Measurements from ENCODE around the gene TPM2. TPM values are rescaled to one million over a fixed set of nuclear protein-coding genes. Genes with fewer than 3 reads are reported as not detected.
A peak's percentile ranks its signal among the peaks of the same experiment; 100 is the strongest.

TPM2 gene
- total and polyA plus RNA-seq, 10 of the 15 experiments (the other 5 are each of a cell fraction or from before 2014, with no cell fraction given): 0.11 to 9.3 (median 1.1) TPM

DNA sequence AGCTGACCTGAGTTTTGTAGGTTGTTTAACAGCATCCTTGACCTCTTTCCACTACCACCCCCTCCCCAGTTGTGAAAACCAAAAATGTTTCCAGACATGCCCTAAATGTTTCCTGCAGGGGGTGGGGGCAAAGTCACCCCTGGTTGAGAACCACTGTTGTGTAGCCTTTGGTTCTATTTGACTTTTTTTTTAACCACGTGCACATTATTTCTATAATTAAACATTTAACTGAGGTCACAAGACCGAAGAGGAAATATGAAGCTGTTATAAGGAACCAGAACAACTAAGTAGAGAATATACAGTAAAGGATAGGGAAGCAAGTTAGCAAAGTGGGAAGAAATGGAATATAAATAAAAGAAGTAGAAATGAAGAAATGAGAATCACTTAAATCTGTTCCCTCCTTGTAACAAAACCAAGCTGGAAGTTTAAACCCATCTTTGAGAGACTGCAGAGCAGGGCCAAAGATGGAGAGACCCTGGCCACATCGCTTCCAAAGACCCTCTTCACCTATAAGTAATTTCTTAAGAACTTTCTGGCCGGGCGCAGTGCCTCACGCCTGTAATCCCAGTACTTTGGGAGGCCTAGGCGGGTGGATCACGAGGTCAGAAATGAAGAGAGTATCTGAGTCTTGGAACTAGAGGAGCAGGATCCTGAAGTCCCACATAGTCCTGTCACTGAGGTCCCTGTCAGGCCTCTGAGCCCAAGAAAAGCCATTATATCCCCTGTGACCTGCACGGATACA is 53.4 kb downstream of the TPM2 start:
- intact Hi-C loops (cut with micrococcal nuclease; ENCODE audit: unreplicated experiment) (no loop called here), in situ Hi-C loops (cut with MboI) (no loop called here)
- Histone ChIP-seq H3K27me3 (replicated peaks in 1 of 2; ENCODE audit: control insufficient read depth in 2 of 2, insufficient read depth in 2 of 2, low read length in 1 of 2) (no peaks in the 10 kb centered on the region), H3K79me2 (ENCODE audit: control insufficient read depth, insufficient read depth, low read length) (no peaks in the 10 kb centered on the region), H3K27ac (ENCODE audit: control insufficient read depth, insufficient read depth) (no peak overlapping the region), H2AFZ (ENCODE audit: control insufficient read depth, low read depth, low read length) (no peak overlapping the region), H4K20me1 (ENCODE audit: control insufficient read depth, insufficient read depth) (no peaks in the 10 kb centered on the region), H3K4me2 (ENCODE audit: control insufficient read depth, insufficient read depth) (peak overlapping the region; percentile 27; the same call in 1 of the 2 replicates), H3K9ac (ENCODE audit: control insufficient read depth, insufficient read depth, low read length) (no peak overlapping the region), H3K4me1 (ENCODE audit: control insufficient read depth, insufficient read depth, low read length) (peaks cover 25% of the 10 kb centered on the region), H3K4me3 (no peak overlapping the region), H3K36me3 (ENCODE audit: control insufficient read depth in 2 of 2, insufficient read depth in 2 of 2, low read length in 1 of 2) (no peaks in the 10 kb centered on the region), H3K9me3 (replicated peaks; ENCODE audit: control insufficient read depth, insufficient read depth, low read length) (no peaks in the 10 kb centered on the region)
- ChIA-PET POLR2A (interaction anchor here (1.1 to 2.4 kb wide), 3 partner anchors 10 to 31 kb away, joined by 4 to 12 read pairs (median 6); partner anchors contain the start of gene TESK1), CTCF (interaction anchor here (0.9 to 3.3 kb wide), 8 partner anchors 10 to 93 kb away, joined by 3 to 31 read pairs (median 4); partner anchors contain the start of gene ARHGEF39), RAD21 (ENCODE audit: unreplicated experiment) (interaction anchor here (0.7 to 3.1 kb wide), 5 partner anchors 10 to 28 kb away, joined by 3 to 16 read pairs (median 4); no protein-coding TSS in a partner anchor), SMC1A (ENCODE audit: uncharacterized antibody, unreplicated experiment) (interaction anchor here (0.5 to 4.5 kb wide), 5 partner anchors 11 to 22 kb away, joined by 3 to 32 read pairs (median 4); partner anchors contain the start of gene SIT1)
- ATAC-seq: no peak; the same call in 1 of the 3 replicates
- TF ChIP-seq, protein P1, sequence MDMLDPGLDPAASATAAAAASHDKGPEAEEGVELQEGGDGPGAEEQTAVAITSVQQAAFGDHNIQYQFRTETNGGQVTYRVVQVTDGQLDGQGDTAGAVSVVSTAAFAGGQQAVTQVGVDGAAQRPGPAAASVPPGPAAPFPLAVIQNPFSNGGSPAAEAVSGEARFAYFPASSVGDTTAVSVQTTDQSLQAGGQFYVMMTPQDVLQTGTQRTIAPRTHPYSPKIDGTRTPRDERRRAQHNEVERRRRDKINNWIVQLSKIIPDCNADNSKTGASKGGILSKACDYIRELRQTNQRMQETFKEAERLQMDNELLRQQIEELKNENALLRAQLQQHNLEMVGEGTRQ (IDR thresholded peaks at IDR 0.05; ENCODE audit: borderline replicate concordance, low read depth, low read length): no peak
- TF ChIP-seq CHD4 (IDR thresholded peaks at IDR 0.05) (no peak), IKZF1 (conservative IDR thresholded peaks at IDR 0.05) (0 out of 2 replicates have a peak, but pooled peaks have one; percentile 23), BHLHE40 (IDR thresholded peaks at IDR 0.05; ENCODE audit: borderline replicate concordance in 1 of 2, low read depth in 2 of 2, low read length in 1 of 2) (peak; percentile 44 to 47; a peak in 2 of 4 replicates), SREBF1 (IDR thresholded peaks at IDR 0.05; ENCODE audit: low read length) (no peak), RUNX3 (IDR thresholded peaks at IDR 0.05; ENCODE audit: low read length) (peak; percentile 59), RFX5 (IDR thresholded peaks at IDR 0.05; ENCODE audit: low read depth, low read length) (no peak), MTA2 (IDR thresholded peaks at IDR 0.05; ENCODE audit: low read depth) (no peak), MEF2A (IDR thresholded peaks at IDR 0.05; ENCODE audit: insufficient read depth, low read depth, low read length) (peak; percentile 76), JUNB (IDR thresholded peaks at IDR 0.05) (0 out of 2 replicates have a peak, but pooled peaks have one; percentile 10), RAD51 (IDR thresholded peaks at IDR 0.05) (peak; percentile 64; the same call in 1 of the 2 replicates), ATF7 (IDR thresholded peaks at IDR 0.05; ENCODE audit: low read depth) (no peak)
- no peak for DNase-seq (ENCODE audit: low read depth, low spot score)
- 62% methylated on average over 9 of the region's 9 CpGs for WGBS (ENCODE audit: insufficient coverage, insufficient replicate concordance, low lambda C conversion rate, missing lambda C conversion rate)
- FAIRE-seq: no peak
- no TSS peak for BruUV-seq (replicated peaks)
